Measurements from ENCODE around the gene MT1M.

The MT1M gene

DNA sequence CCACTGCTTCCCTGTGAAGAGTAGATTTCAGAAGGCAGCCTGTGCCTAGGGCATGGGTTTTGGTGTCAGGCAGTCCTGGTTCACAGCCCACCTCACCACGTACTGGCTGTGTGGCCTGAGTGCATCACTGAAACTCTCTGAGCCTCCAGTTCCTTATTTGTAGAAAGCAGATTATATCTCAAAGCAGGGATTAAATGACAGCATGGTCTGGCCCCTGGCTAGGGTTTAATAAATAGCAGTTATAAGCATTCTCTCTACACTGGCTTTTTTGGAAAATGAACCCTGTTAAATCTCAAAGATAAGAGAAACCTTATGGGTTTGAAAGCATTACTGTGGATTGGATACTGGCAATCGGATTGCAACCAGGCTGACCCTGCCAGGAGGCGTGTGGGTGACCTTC is 2.9 kb upstream of the MT1M start:
- DNase-seq = no peak

DNA sequence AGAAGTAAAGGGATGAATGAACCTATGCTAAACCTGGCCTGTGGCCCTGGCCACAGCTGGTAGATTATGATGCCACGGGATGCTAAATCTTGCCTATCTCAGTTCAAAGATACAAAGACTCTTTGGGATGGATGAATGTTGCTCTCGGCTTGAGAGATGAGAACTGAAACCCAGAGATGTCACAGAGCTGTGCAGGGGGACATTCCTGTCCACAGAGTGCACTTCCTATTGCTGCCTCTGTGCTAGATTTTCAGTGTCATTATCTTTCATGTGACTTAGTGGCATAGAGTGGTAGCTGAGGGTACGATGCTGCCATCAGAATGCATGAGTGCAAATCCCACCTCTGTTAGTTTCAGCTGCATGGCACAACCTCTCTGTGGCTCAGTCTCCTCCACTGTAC is 2.3 kb upstream of the MT1M start:
- no peak for DNase-seq

DNA sequence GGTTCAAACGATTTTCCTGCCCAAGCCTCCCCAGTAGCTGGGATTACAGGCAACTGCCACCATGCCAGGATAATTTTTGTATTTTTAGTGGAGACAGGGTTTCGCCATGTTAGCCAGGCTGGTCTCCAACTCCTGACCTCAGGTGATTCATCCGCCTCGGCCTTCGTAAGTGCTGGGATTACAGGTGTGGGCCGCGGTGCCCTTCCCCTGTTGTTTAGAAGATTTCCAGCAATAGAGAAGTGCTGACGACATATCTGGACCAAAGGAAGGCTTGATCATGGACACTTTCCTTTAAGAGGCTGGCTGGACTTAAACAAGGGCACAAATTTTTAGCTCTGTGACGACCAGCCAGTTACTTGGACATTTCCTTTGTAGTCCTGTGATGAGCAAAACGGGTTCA is 1.3 kb upstream of the MT1M start:
- no peak for DNase-seq

DNA sequence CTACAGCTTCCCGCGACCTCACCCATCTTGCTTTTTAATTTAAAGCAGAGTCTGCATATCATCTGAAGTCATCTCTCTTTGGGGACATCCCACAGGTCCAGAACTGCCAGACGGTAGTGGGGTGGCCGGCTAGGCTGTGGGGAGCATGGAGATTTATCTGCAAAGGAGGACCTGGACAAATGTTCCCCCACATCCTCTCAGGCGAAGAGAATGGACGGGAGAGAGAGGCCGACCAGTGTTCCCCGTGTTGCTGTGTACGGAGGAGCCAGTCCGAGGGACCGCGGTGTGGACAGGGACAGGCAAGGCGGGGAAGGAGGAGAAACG is 665 bp upstream of the MT1M start:
- DNase-seq = no peak

DNA sequence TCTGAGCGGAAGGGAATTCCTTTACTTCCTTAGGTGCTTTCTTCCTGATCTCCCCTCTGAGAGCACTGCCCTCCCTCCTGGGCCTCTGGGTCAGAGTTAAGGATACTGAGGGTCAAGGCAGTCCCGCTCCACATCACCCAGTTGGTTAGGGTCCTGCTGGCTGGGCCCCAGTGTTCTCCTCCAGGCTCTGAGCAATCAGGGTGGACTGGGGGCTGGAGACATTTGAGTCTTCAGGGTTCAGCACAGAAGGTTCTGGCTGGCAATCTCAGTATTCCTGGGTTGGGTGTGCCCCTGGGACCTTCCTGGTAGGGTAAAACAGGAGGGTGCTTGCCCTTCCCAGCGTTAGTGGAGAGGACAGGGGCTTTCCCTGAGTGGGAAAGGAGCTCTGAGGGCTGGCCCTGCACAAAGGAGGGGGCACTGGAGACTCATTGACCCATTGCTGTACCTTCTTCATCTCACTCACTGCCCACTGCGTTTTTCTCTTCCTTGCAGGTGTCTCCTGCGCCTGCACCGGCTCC is 448 bp downstream of the MT1M start:
- no peak for DNase-seq

DNA sequence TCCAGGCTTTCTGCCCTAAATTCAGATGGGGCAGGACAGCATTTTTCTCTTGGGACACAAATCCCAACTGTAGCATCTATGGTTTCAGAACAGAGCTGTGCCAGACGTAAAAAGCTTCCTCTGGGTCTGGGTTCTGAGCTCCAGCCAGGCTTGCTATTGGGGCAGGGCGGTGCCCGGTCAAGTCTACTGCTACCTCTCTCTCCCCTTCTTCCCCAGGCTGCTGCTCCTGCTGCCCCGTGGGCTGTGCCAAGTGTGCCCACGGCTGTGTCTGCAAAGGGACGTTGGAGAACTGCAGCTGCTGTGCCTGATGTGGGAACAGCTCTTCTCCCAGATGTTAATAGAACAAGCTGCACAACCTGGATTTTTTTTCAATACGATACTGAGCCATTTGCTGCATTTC is 1.1 kb downstream of the MT1M start:
- no peak for DNase-seq

DNA sequence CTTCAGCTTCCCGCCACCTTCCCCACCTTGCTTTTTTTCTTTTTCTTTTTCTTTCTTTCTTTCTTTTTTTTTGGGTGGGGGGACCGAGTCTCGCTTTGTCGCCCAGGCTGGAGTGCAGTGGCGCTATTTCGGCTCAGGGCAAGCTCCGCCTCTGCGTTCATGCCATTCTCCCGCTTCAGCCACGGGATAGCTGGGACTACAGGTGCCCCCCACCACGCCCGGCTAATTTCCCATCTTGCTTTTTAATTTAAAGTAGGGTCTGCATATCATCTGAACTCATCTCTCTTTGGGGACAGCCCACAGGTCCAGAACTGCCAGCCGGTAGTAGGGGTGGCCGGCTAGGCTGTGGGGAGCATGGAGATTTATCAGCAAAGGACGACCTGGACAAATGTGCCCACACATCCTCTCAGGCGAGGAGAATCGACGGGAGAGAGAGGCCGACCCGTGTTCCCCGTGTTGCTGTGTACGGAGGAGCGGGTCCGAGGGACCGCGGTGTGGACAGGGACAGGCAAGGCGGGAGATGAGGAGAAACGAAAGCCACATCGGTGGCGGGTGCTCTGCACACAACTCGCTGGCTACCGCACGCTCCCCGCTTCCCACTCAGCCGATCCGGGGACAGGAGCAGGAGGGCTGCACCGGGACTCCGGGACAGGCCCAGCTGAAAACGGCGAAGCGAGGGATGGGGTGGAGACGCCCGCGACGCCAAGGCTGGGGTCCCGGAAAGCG is 2.4 kb downstream of the MT1M start:
- DNase-seq = no peak

DNA sequence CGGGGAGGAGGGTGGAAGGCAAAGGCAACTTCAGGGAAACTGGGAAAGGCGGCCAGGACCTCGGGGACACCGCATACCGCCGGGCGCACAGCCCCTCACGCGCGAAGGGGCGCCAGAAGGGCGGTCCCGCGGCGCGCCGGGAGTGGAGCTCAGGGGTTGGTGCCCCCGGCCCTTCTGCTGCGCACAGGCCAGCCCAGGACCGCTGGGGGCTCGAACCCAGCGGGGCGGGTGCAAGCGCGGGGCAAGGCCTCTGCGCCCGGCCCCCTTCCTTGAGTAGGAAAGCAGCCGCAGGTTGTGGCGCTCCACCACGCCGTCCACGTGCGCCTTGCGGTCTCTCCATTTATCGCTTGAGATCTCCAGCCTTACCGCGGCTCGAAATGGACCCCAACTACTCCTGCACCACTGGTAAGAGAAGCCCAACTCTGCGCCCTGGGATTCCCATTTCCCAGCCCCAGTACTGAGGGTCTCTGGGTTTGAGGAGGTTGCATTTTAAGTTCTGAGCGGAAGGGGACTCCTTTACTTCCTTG is 3.0 kb downstream of the MT1M start:
- DNase-seq = no peak

DNA sequence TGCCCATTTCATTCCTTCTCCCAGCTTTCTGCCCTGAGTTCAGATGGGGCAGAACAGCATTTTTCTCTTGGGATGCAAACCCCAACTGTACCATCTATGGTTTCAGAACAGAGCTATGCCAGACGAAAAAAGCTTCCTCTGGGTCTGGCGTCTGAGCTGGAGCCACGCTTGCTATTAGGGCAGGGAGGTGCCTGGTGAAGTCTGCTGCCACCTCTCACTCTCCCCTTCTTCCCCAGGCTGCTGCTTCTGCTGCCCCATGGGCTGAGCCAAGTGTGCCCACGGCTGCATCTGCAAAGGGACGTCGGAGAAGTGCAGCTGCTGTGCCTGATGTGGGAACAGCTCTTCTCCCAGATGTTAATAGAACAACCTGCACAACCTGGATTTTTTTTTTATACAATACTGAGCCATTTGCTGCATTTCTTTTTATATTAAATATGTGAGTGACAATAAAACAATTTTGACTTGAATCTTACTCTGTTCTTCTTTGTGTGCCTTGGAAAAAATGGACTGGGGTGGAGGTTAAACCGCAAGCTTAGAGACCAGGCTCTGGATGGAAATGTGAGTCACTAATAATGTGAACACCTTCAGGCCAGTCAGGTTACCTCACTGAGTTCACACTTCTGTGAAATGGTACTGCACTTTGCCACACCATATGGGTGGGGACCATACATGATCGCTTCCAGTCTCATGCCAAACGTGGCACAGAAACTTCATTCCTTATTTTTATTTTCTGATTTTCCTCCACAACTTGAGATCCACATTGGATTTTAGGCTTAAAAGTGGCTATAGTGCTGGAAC is 4.4 kb downstream of the MT1M start:
- DNase-seq = no peak

DNA sequence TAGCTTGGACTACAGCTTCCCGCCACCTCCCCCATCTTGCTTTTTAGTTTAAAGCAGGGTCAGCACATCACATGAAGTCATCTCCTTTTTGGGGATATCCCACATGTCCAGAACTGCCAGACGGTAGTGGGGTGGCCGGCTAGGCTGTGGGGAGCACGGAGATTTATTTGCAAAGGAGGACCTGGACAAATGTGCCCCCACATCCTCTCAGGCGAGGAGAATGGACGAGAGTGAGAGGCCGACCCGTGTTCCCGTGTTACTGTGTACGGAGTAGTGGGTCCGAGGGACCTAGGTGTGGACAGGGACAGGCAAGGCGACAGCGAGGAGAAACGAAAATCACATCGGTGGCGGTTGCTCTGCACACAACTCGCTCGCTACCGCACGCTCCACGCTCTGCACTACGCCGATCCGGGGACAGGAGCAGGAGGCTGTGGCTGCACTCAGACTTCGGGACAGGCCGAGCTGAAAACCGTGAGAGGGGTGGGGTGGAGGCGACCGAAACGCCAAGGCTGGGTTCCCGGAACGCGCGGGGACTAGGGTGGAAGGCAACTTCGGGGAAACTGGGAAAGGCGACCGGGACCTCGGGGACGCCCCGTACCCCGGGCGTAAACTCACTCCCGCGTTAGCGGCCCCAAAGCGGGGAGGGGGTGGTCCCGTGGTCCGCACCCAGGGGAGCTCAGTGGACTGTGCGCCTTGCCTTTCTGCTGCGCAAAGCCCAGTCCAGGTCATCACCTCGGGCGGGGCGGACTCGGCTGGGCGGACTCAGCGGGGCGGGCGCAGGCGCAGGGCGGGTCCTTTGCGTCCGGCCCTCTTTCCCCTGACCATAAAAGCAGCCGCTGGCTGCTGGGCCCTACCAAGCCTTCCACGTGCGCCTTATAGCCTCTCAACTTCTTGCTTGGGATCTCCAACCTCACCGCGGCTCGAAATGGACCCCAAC is 5.6 kb downstream of the MT1M start, which contains the start of gene MT1A:
MT1A (plus strand) TSS at position 853 of the 937 bp plus-strand sequence; CDS start at position 926, 73 bp downstream.
- DNase-seq = no peak

DNA sequence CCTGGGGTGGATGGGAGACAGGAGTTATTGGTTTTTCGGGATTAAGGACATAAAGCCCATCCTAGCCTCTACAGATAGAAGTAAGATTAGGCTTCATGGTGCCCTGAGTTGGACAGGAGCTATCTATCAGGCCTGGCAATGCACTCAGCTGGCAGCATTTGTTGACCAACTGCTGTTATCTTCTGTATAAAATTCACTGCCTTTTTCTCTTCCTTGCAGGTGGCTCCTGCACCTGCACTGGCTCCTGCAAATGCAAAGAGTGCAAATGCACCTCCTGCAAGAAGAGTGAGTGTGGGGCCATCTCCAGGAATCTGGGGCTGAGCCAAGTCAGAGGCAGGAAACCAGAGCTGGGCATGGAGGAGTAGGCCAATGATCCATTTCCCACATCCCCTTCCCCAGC is 6.6 kb downstream of the MT1M start:
- DNase-seq = no peak

DNA sequence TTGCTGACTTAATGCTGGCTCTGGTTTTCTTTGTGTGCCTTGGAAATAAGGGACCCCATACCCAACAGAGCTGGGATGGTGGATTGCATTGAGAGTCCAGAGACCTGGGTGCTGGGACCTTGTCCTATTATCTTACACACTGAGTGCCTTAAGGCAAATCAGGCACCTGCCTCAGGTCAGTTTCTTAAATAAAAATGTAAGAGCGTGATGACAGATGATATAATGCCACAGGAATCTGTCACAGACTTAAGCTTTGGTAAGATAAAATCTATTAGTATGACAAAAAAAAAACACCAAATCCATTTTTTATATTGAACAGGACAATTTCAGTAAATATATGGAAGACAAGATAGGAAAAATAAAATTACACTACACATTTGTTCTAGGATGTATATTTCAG is 7.6 kb downstream of the MT1M start:
- DNase-seq = no peak

DNA sequence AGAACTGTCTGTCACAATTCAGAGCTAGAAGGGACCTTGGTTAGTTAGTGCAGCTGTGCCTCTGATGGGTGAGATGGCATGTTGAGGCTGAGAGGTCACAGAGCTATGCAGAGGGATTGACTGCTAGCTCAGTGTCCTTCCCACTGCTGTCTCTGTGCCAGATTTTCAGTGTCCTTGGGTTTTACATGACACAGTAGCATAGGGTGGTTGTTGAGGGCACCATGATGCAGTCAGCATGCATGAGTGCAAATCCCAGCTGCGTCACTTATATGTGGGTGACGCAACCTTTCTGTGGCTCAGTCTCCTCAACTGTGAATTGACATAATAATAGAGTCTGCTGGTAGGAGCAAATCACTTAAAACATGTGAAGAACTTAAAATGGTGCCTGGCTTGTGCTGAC is 8.7 kb downstream of the MT1M start:
- no peak for DNase-seq

DNA sequence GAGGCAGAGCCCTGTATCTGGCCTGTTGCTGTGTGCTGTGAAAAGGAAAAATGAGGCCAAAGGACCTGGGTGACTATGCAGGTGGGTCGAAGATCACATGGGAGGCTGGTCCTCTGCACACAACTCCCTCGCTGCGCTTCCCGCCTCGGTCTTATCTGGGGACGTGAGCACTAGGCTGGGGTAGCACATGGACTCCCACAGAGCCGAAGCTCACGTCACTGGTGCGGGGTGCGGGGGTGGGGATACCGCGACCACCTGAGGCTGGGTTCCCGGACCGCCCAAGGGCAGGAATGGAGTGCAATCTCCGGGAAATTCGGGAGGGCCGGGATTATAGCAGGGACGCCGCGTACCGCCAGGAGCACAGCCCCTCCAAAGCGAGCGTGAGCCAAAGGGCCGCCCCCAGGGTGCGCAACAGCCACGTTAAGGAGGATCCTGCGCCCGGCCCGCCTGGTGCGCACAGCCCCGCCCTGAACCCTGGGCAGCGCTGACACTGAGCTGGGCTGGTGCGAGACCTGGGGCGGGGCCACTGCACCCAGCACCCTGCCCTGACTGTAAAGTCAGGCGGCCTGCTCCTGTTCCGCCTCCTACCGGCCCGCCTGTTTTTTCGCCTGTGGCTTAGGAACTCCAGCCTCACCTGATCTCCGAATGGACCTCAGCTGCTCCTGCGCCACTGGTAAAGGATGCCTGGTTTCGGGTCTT is 10.8 kb downstream of the MT1M start:
- no peak for DNase-seq

DNA sequence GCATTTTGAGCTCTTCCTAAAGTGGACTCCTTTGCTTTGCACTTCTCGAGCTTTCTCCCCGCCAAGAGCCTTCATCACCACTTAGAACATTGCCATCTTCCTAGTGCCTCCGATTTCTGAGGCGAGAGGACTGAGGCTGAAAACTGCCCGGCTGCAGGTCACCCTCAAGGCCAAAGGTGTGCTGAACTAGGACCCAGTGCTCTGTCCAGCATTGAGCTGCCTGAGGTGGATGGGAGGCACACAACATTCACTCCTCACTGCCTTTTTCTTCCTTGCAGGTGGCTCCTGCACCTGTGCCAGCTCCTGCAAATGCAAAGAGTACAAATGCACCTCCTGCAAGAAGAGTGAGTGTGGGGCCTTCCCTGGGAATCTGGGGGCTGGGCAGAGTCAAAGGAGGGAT is 11.4 kb downstream of the MT1M start:
- no peak for DNase-seq

DNA sequence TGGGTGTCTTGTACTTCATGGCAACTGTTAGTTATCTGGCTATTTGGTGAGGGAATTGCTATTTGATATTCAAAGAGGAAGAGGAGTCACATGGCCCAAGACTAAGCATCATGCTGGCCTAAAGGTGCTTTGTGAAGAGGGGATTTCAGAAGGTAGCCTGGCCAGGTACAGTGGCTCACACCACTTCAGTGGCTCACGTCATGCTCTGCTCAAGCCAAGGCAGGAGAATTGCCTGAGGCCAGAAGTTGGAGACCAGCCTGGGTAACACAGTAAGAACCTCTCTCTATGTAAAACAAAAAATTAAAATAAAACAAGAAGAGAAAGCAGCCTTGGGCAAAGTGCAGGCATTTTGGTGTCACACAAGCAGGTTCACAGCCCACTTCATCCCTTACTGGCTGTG is 12.9 kb downstream of the MT1M start:
- DNase-seq = no peak

DNA sequence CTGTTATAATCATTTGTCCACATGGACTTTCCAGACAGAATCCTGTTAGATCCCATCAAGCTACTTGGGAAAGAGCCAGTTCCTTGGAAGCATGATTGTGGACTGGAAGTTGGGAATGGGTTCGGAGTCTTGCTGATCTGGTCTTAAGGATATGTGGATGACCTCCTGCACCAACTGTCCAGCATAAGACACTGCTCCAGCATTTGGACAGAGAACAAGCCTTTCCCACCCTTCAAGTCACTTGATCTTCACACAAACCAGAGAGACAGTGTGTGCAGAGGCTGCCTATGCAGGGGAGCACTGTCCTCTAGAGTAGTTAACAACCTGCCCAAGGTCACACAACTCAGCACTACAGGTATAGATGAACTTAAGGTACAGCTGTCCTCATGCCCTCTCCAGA is 13.4 kb downstream of the MT1M start:
- no peak for DNase-seq

DNA sequence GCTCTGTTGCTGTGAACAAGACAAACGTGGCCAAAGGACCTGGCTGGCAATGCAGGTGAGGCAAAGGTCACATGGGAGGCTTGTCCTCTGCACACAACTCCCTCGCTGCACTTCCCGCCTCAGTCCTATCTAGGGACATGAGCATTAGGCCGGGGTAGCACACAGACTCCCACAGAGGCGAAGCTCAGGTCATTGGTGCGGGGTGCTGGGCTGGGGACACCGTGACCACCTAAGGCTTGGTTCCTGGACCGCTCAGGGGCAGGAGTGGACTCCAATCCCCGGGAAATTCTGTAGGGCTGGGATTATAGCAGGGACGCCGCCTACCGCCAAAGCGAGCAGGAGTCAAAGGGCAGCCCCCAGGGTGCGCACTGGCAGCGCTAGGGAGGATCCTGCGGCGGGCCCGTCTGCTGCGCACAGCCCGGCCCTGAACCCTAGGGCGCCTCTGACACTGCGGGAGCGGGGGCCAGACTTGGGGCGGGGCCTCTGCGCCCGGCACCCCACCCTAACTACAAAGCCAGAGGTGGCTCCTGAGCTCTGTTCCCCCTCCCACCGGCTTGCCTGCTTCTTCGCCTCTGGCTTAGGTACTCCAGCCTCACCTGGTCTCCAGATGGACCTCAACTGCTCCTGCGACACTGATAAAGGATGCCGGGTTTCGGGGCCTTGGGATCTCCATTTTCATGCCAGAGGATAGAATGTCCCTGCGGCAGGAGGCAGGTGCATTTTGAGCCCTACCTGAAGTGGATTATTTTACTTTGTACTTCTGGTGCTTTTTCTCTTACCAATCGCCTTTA is 15.4 kb downstream of the MT1M start:
- no peak for DNase-seq

DNA sequence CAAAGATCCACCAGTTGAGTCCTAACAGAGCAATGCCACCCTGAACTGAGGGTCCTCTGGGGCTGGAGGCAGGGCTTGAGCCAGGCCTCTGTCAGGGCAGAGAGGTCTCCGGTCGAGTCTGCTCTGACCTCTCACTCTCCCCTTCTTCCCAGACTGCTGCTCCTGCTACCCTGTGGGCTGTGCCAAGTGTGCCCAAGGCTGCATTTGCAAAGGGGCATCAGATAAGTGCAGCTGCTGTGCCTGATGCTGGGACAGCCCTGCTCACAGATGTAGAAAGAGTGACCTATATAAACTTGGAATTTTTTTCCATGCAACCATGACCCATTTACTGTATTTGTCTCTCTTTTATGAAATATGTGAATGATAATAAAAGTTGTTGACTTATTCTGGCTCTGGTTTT is 16.8 kb downstream of the MT1M start:
- no peak for DNase-seq

DNA sequence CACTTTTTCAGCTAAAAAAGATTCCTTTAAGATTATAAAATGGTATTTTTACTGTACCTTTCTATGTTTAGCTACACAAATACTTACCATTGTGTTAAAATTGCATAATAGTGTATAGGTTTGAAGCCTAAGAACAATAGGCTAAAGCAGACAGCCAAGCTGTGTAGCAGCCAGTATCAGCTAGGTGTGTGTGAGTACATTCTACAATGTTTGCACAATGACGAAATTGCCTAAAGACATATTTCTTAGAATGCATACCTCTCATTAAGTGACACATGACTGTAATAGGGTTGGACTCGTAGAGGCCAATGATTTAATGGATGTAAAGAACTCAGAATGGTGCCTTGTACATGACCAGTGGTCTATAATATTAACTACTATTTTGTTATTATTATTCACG is 17.4 kb downstream of the MT1M start:
- DNase-seq = no peak

DNA sequence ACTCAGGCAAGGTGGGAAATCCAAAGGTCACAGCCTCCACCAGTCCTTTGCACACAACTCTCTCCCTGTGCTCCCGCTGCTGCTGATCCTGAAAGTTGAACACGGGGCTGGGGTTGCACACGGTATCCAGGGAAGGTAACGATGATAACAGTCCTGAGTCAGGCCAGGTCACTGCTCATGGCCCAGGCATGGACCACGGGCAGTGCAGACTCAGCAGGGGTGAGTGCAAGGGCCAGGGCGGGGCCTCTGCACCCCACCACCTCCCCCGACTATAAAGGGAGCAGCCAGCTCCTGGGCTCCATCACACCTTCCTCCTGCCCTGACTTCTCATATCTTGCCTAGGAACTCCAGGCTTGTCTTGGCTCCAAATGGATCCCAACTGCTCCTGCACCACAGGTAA is 19.1 kb downstream of the MT1M start, which contains the start of gene MT1B:
MT1B (plus strand) TSS at position 301 of the 400 bp plus-strand sequence; CDS start at position 369, 68 bp downstream.
- DNase-seq = no peak
